Pancreas (tissue), 10 donors: ENCODE measurements around the gene EGR1. TPM values are rescaled to one million over a fixed set of nuclear protein-coding genes. Genes with fewer than 3 reads are reported as not detected.
"Not testable (repeated sequence)": the region's sequence is repeated elsewhere in the genome, so short reads cannot be mapped to it uniquely, and the experiment has no call there.

ENCODE experiments used
- ATAC-seq, 4 donors: fragments of 200-7000 bp; cut with Tn5 transposase; one replicate each; pipeline versions ENCODE4 v1.8.0 to v1.9.1; 2020; ENCODE audit warnings: mild to moderate bottlenecking in 4 of 4, moderate library complexity in 4 of 4
- DNase-seq, 6 donors: peaks; one replicate each; pipeline ENCODE4 v3.0.0-alpha.2; 2020
- FAIRE-seq: peaks from 2 replicates; lab custom pipeline; 2012; peaks lifted over from hg19 to GRCh38; lab: Jason Lieb, UNC
- H3K27ac ChIP-seq, 4 donors: fragments of 200-600 bp; sonication (generic); 1 replicate in 3 of 4; 2 replicates in 1 of 4; pipeline versions ENCODE4 v1.5.0 to v1.8.0; 2020
- H3K27me3 ChIP-seq, 4 donors: fragments of 200-600 bp; one replicate each; pipeline ENCODE4 v1.8.0; 2021
- H3K36me3 ChIP-seq, 3 donors: fragments of 200-600 bp; sonication (generic) in 1 of 3; one replicate each; pipeline versions ENCODE4 v1.5.0 to v1.8.0; 2020 to 2021
- H3K4me1 ChIP-seq, 3 donors: fragments of 200-600 bp; one replicate each; pipeline ENCODE4 v1.8.0; 2021
- H3K4me3 ChIP-seq, 4 donors: fragments of 200-600 bp; sonication (generic) in 2 of 4; one replicate each; pipeline versions ENCODE4 v1.5.0 to v1.8.0; 2020 to 2021
- H3K9me3 ChIP-seq, 4 donors: fragments of 200-600 bp; one replicate each; pipeline ENCODE4 v1.8.0; 2021
- WGBS, 2 donors: extraction: QIAGEN DNeasy Blood & Tissue Kit; methylation state at CpG; one replicate each; pipeline ENCODE4 v1.1.7; 2013; 5-methylcytosine and 5-hydroxymethylcytosine counted together
- intact Hi-C, 3 donors: fragments of 100-400 bp; cut with DNase I; formaldehyde crosslinking; loops; one replicate each; pipeline versions ENCODE4 v1.11.1 to v1.14.2; 2022
- polyA plus RNA-seq, 2 donors: library from polyadenylated mRNA; stranded (reverse); fragments of 200-250 nt; gene quantifications; one replicate each; pipeline ENCODE4 v1.2.3, GENCODE V29; 2013
- total RNA-seq, 6 donors: library from RNA; stranded (reverse); fragmentation: NEBNext Ultra II Directional in 4 of 6; extraction: Animal tissue kit (Norgen Biotek cat#: 25700) in 4 of 6; gene quantifications; one replicate each; pipeline versions ENCODE4 v1.2.1 to v1.2.4, GENCODE V29; 2021 to 2023
- TF ChIP-seq, protein P1 (sequence below), 4 donors: fragments of 200-600 bp; sonication (generic) in 3 of 4; IDR thresholded peaks; one replicate each; pipeline versions ENCODE4 v1.5.0 to v1.8.0; 2021; ENCODE audit warnings: antibody characterized with exemption in 4 of 4
- donor health status: healthy with polysubstance abuse.
- donor health status: DM: no; HTN: no; CAD: no; lungs with moderate emphysema.
- donor health status: DM: no; HTN: no; CAD: no.
- donor health status: control.
- donor health status: control.
- donor health status: Bipolar disorder and iron deficiency.
- donor health status: DM: yes; HTN: yes; CAD: no.
- donor health status: DM: no; HTN: no; CAD: no.
- donor health status: DM: no; HTN: no; CAD: no.
- donor health status: DM: yes; HTN: yes; CAD: no.

Gene EGR1
- total and polyA plus RNA-seq, 8 donors, result 16.4 to 120 (median 31.0) TPM

DNA sequence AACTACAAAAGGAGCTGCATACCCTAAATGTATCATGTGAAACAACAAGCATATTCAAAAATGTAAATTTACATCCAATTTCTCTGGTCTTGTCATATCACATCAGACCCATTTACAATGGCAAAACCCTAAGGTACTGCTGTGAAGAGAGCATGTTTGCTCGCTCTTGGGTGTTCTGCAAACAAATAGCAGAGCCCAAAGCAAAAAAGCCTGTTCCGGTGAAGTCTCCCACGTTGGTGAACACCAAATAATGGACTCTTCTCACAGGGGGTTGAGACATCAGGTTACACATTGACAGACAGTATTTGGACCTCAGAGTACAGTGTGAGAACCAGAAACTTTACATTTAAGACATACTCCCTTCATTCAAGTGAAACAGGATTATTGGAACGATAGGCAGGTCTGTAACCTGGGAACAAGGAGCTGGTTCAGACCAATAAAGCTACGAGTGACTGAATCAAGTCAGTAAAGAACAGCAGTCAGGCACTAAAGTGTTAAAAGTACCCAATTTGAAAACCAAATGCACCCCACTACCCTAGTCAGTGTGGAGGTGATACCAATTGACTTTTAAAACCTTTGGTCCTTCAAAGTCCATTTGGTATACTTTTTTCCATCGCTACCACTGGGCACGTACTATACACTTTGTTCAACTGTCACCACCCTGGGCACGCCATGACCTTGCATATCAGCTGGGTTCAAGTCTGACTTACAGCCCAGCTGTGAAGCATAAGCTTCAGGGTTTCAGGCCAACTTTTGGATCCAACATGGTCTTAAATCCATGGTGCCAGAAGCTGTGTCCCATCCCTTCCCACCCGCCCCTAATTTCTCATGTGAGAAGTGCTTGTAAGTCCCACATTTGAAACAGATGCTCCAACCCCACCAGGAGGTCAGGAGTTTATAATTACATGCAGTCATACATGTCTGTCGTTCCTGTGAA is 41.4 kb downstream of the EGR1 start:
- Histone ChIP-seq H3K9me3 (no peaks in the 10 kb centered on the region), H3K4me3 (no peak overlapping the region), H3K36me3 (peaks cover 0 to 29% (median 0%) of the 10 kb centered on the region in 3 donors), H3K4me1 (peaks cover 0 to 6% (median 0%) of the 10 kb centered on the region in 3 donors), H3K27me3 (no peaks in the 10 kb centered on the region), H3K27ac (no peak overlapping the region)
- no peak for ATAC-seq
- intact Hi-C loops, result loop anchor here in 1 of 3 donors (10.0 kb wide), 1 partner anchor 52 kb away; no protein-coding TSS in a partner anchor
- WGBS, 2 donors, result 79 to 81% methylated on average over 10 of the region's 10 CpGs
- FAIRE-seq, result no peak
- DNase-seq, result no peak
- TF ChIP-seq, protein P1, sequence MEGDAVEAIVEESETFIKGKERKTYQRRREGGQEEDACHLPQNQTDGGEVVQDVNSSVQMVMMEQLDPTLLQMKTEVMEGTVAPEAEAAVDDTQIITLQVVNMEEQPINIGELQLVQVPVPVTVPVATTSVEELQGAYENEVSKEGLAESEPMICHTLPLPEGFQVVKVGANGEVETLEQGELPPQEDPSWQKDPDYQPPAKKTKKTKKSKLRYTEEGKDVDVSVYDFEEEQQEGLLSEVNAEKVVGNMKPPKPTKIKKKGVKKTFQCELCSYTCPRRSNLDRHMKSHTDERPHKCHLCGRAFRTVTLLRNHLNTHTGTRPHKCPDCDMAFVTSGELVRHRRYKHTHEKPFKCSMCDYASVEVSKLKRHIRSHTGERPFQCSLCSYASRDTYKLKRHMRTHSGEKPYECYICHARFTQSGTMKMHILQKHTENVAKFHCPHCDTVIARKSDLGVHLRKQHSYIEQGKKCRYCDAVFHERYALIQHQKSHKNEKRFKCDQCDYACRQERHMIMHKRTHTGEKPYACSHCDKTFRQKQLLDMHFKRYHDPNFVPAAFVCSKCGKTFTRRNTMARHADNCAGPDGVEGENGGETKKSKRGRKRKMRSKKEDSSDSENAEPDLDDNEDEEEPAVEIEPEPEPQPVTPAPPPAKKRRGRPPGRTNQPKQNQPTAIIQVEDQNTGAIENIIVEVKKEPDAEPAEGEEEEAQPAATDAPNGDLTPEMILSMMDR (IDR thresholded peaks at IDR 0.05), result no peak

DNA sequence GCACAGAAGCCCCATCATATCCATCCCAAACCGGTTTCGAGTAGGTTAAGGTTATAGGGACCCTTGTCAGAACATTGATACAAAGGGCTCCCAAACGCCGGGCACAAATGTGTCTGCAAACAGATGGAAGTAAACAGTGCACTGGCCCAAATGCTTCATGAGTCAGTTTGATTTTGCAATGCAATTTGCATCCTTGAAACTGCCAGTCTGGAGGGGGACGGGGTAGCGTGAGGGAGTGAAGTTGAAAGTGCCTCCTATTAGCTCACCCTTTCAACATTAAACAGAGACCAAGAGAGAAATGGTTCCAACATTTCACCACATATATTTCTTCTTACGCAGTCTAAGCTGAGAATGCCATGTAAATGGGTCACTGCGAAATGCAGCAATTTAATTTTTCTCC is 42.2 kb downstream of the EGR1 start:
- not testable (repeated sequence) for H3K4me3 ChIP-seq, H3K9me3 ChIP-seq, FAIRE-seq, H3K27ac ChIP-seq, H3K27me3 ChIP-seq, H3K4me1 ChIP-seq, DNase-seq
- peaks cover 0 to 32% (median 2%) of the 10 kb centered on the region in 3 donors for H3K36me3 ChIP-seq
- peak in 1 of 4 donors; percentile 18 for ATAC-seq
- WGBS, 2 donors, result 84 to 90% methylated on average over 8 of the region's 8 CpGs
- intact Hi-C loops, result loop anchor here in 1 of 3 donors (10.0 kb wide), 1 partner anchor 53 kb away; no protein-coding TSS in a partner anchor

DNA sequence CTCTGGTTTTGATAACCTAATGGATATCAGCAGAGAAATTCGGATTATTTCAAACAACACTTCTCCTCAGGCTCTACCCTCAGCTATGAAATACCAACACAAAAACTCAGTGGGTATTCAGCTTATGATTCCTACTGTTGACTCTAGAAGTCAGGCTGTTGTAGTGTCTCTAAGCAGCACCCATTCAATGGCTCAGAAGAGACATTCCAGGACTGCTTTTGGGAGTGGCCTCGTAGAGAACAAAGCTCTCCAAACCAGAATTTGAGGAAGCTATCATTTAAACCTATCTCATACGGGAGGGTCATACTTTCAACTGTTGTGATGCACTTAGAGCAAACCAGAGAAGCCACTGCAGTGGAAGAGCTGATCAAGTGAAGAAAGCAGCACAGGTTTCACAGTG is 43.7 kb downstream of the EGR1 start:
- DNase-seq (no peak), ATAC-seq (no peak), FAIRE-seq (no peak)
- H3K36me3 ChIP-seq, result peaks cover 0 to 44% (median 11%) of the 10 kb centered on the region in 3 donors
- TF ChIP-seq, protein P1 (IDR thresholded peaks at IDR 0.05), result no peak
- intact Hi-C loops, result loop anchor here in 1 of 3 donors (10.0 kb wide), 1 partner anchor 54 kb away; no protein-coding TSS in a partner anchor
- peaks cover 0 to 6% (median 0%) of the 10 kb centered on the region in 3 donors for H3K4me1 ChIP-seq
- no peak overlapping the region for H3K4me3 ChIP-seq
- no peak overlapping the region for H3K27ac ChIP-seq
- no peaks in the 10 kb centered on the region for H3K9me3 ChIP-seq
- H3K27me3 ChIP-seq, result no peaks in the 10 kb centered on the region
- WGBS, 2 donors, result 71 to 80% methylated on average over 3 of the region's 3 CpGs

DNA sequence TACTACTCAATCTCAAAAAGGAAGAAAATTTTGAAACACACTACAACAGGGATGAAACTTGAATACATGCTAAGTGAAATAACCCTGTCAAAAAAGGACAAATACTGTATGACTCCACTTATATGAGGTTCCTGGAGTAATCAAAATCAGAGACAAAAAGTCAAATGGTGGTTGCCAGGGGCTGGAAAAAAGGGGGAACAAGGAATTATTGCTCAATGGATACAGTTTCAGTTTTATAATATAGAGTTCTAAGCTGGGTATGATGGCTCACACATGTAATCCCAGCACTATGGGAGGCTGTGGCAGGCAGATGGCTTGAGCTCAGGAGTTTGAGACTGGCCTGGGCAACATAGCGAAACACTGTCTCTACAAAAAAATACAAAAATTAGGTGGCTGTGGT is 48.7 kb downstream of the EGR1 start:
- no peak overlapping the region for H3K27ac ChIP-seq
- peaks cover 0 to 61% (median 14%) of the 10 kb centered on the region in 3 donors for H3K36me3 ChIP-seq
- ATAC-seq (no peak), FAIRE-seq (no peak), DNase-seq (no peak)
- H3K4me3 ChIP-seq, result no peak overlapping the region
- 100% methylated on average over 1 of the region's 1 CpG for WGBS, 2 donors
- intact Hi-C loops, result no loop called here
- H3K9me3 ChIP-seq, result no peaks in the 10 kb centered on the region
- H3K27me3 ChIP-seq, result no peaks in the 10 kb centered on the region
- TF ChIP-seq, protein P1 (IDR thresholded peaks at IDR 0.05), result no peak
- H3K4me1 ChIP-seq, result no peaks in the 10 kb centered on the region

DNA sequence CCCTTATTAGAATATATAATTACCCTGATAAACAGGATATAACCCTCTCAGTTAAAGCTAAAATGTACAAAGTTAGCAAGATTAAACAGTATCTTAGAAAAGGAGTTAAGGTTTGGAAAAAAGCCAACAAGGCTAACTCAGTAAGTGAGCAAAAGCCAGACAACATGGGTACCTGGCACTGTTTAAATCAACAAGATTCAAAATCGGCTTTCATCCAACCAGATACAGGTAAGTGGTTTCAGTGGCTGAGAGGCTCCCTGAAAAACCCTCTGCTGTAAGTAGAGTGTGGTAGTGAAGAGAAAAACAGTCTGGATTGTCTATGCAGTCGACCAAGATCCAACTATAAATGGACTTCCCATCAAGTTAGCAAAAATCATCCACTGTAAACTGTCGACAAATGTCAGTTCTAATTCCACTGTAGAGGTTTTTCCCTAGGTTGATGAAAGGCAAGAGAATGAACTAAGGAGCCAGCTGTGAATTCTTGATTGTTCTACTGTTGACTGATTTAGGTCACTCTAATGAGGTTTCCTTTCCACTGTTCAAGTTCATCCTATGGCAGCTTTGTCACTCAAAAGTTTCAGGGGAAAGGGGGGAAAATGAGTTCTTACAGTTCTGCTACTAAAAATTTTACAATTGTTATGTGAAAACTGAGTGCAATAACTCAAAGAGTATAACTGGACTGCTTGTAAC is 50.4 kb downstream of the EGR1 start:
- TF ChIP-seq, protein P1 (IDR thresholded peaks at IDR 0.05), result no peak
- H3K27ac ChIP-seq, result no peak overlapping the region
- no peaks in the 10 kb centered on the region for H3K27me3 ChIP-seq
- H3K36me3 ChIP-seq, result peaks cover 0 to 53% (median 14%) of the 10 kb centered on the region in 3 donors
- intact Hi-C loops, result no loop called here
- no peaks in the 10 kb centered on the region for H3K4me1 ChIP-seq
- WGBS, 2 donors, result 68 to 74% methylated on average over 3 of the region's 3 CpGs
- no peaks in the 10 kb centered on the region for H3K9me3 ChIP-seq
- peak in 2 of 4 donors; percentile 39 to 66 for ATAC-seq
- DNase-seq, result no peak
- H3K4me3 ChIP-seq, result no peak overlapping the region
- FAIRE-seq, result no peak
